ENCODE results near the gene ZNF385A. TPM values are rescaled to one million over a fixed set of nuclear protein-coding genes. Genes with fewer than 3 reads are reported as not detected.

Gene ZNF385A
- total RNA-seq, 1 donor from 2014 or later = 7.1 TPM

GRCh38 chr12:54378796-54379397, 5.6 kb downstream of the ZNF385A start:
- no peaks in the 10 kb centered on the region for H3K27me3 ChIP-seq (ENCODE audit: low read depth)
- no peaks in the 10 kb centered on the region for H3K36me3 ChIP-seq
- H3K9me3 ChIP-seq (replicated peaks) = no peaks in the 10 kb centered on the region
- TF ChIP-seq, protein P1, sequence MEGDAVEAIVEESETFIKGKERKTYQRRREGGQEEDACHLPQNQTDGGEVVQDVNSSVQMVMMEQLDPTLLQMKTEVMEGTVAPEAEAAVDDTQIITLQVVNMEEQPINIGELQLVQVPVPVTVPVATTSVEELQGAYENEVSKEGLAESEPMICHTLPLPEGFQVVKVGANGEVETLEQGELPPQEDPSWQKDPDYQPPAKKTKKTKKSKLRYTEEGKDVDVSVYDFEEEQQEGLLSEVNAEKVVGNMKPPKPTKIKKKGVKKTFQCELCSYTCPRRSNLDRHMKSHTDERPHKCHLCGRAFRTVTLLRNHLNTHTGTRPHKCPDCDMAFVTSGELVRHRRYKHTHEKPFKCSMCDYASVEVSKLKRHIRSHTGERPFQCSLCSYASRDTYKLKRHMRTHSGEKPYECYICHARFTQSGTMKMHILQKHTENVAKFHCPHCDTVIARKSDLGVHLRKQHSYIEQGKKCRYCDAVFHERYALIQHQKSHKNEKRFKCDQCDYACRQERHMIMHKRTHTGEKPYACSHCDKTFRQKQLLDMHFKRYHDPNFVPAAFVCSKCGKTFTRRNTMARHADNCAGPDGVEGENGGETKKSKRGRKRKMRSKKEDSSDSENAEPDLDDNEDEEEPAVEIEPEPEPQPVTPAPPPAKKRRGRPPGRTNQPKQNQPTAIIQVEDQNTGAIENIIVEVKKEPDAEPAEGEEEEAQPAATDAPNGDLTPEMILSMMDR (IDR thresholded peaks at IDR 0.05; ENCODE audit: borderline replicate concordance) = no peak
- H3K27ac ChIP-seq (replicated peaks) = peak overlapping the region; percentile 89
- peak overlapping the region; percentile 65 for H3K4me3 ChIP-seq
- DNase-seq = peak; percentile 81
- H3K4me1 ChIP-seq = peaks cover 52% of the 10 kb centered on the region
- intact Hi-C loops (cut with micrococcal nuclease) = no loop called here

GRCh38 chr12:54377797-54378515, 6.6 kb downstream of the ZNF385A start:
- Histone ChIP-seq H3K27ac (replicated peaks) (peak overlapping the region; percentile 89), H3K4me1 (peaks cover 58% of the 10 kb centered on the region), H3K9me3 (replicated peaks) (no peaks in the 10 kb centered on the region), H3K27me3 (ENCODE audit: low read depth) (no peaks in the 10 kb centered on the region), H3K36me3 (no peaks in the 10 kb centered on the region), H3K4me3 (peak overlapping the region; percentile 65)
- intact Hi-C loops (cut with micrococcal nuclease) = no loop called here
- DNase-seq = no peak
- TF ChIP-seq, protein P1 (IDR thresholded peaks at IDR 0.05; ENCODE audit: borderline replicate concordance) = no peak

GRCh38 chr12:54377007-54377406, 7.5 kb downstream of the ZNF385A start:
- no peak for DNase-seq
- Histone ChIP-seq H3K36me3 (no peaks in the 10 kb centered on the region), H3K27ac (replicated peaks) (peak overlapping the region; percentile 89), H3K4me3 (peak overlapping the region; percentile 65), H3K4me1 (peaks cover 67% of the 10 kb centered on the region), H3K27me3 (ENCODE audit: low read depth) (no peaks in the 10 kb centered on the region), H3K9me3 (replicated peaks) (no peaks in the 10 kb centered on the region)
- TF ChIP-seq, protein P1 (IDR thresholded peaks at IDR 0.05; ENCODE audit: borderline replicate concordance) = no peak
- intact Hi-C loops (cut with micrococcal nuclease) = no loop called here

GRCh38 chr12:54376596-54376995, 7.9 kb downstream of the ZNF385A start:
- intact Hi-C loops (cut with micrococcal nuclease) = no loop called here
- peak overlapping the region; percentile 89 for H3K27ac ChIP-seq (replicated peaks)

DNA sequence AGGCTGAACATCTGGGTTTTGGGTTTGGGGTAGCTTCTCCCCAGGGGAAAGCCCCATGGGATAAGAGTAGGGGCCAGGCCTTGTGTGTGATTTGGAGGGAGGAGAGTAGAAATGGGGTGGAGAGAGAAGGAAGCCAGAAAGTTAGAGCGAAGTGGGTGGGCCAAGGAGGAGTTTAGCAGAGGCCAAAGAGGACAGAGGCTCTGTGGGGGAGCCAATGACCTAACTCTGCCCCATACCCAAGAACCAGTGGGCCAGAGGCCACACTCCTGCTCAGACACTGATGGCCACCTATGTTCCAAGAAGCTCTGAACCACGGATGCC, 9.3 kb downstream of the ZNF385A start:
- Histone ChIP-seq H3K9me3 (replicated peaks) (no peaks in the 10 kb centered on the region), H3K27me3 (ENCODE audit: low read depth) (no peaks in the 10 kb centered on the region), H3K4me1 (peaks cover 85% of the 10 kb centered on the region), H3K4me3 (peak overlapping the region; percentile 65), H3K36me3 (no peaks in the 10 kb centered on the region), H3K27ac (replicated peaks) (peak overlapping the region; percentile 89)
- TF ChIP-seq, protein P1 (IDR thresholded peaks at IDR 0.05; ENCODE audit: borderline replicate concordance) = no peak
- no peak for DNase-seq
- intact Hi-C loops (cut with micrococcal nuclease) = no loop called here

More at GRCh38 chr12:54376596-54376995, 7.9 kb downstream of the ZNF385A start:
- TF ChIP-seq, protein P1 (IDR thresholded peaks at IDR 0.05; ENCODE audit: borderline replicate concordance) = no peak
- Histone ChIP-seq H3K4me1 (peaks cover 71% of the 10 kb centered on the region), H3K9me3 (replicated peaks) (no peaks in the 10 kb centered on the region), H3K27me3 (ENCODE audit: low read depth) (no peaks in the 10 kb centered on the region), H3K4me3 (peak overlapping the region; percentile 65), H3K36me3 (no peaks in the 10 kb centered on the region)
- no peak for DNase-seq

All from left ventricle myocardium inferior (tissue), 1 donor.